ENCODE data around the gene FOXJ2.
"Not testable (repeated sequence)": the region's sequence is repeated elsewhere in the genome, so short reads cannot be mapped to it uniquely, and the experiment has no call there.

The FOXJ2 gene

DNA sequence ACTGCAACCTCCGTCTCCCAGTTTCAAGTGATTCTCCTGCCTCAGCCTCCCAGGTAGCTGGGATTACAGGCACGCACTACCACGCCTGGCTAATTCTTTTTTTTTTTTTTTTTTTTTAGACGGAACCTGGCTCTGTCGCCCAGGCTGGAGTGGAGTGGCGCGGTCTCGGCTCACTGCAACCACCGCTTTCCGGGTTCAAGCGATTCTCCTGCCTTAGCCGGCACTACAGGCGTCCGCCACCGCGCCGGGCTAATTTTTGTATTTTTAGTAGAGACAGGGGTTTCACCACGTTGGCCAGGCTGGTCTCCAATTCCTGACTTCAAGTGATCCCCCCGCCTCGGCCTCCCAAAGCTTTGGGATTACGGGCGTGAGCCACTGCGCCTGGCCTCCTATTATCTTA lies 1.5 kb upstream of the FOXJ2 start:
- DNase-seq = not testable (repeated sequence)

DNA sequence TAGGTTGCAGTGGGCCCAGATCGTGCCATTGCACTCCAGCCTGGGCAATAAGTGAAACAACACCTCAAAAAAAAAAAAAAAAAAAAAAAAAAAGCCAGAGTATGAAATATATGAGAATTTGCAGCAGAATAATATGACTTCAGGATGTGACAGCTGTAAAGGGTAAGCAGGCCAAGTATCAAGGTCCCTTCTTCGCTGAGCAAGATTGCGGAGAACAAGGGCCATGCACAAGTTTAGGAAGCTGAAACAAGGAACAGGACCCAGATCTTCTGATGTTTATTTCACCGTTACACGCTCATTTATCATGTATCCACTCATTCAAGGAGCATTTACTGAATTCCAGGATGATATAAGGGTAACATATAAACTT lies 659 bp upstream of the FOXJ2 start:
- DNase-seq = no peak

DNA sequence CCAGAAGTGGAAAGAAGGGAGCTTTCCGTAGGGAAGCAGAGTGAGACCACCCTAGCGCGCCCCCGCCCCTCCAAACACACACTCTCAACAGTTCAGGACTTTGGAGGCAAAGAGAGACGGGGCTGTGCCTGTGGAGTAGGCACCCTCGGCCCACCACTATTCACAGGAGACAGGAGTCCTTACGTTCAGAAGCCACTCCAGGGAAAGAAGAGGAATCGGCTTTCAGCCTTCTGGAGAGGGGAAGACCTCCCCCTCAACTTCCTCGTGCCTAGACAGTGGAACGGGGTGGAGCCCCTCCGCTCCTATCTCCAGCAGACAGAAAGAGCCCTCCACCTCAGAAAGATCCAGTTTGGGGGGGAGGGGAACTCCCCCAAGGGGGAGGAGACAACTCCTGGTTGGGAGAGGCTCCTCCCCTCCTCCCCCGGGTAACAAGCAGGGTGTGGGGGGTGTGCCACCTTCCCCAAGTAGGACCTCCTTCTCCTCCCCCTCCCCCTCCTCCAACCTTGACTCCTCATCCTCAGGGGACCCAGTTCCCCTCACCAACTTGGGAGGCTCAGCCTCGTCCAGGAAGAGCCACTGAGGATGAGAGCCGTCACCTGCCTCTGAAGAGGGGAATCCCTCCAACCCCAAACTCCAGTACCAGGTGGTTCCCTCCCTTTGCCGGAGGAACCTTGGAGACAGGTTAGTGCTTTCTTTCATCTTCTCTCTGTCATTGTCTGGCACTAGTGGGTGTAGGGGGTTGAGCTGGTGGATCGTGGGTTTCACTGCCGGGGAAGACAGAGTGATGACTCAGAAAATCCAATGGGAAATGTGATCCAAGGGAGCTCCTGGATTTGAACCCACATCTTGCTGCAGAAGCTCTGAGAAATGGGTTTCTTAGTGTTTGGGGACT lies 883 bp downstream of the FOXJ2 start:
- DNase-seq = peak in 1 of 2 experiments; percentile 29

DNA sequence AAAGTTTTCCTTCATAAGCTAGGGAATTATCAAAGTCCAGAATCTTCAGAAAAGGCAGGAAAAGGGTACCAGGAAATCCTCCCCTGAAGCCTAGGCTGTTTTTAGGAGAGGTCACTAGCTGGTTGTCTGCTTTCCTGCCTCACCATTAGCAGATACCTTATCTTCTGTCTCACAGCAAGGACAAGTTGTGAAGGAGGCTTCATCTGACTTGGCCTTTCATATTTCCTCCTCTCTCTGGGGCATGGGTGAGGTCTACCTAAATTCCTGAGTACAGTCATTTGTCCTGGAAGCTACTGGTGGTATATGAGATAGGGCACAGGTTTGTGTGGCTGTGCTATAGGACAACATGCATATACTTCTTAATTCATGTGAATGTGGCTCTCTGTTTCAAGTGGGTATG lies 2.3 kb downstream of the FOXJ2 start:
- DNase-seq = no peak

DNA sequence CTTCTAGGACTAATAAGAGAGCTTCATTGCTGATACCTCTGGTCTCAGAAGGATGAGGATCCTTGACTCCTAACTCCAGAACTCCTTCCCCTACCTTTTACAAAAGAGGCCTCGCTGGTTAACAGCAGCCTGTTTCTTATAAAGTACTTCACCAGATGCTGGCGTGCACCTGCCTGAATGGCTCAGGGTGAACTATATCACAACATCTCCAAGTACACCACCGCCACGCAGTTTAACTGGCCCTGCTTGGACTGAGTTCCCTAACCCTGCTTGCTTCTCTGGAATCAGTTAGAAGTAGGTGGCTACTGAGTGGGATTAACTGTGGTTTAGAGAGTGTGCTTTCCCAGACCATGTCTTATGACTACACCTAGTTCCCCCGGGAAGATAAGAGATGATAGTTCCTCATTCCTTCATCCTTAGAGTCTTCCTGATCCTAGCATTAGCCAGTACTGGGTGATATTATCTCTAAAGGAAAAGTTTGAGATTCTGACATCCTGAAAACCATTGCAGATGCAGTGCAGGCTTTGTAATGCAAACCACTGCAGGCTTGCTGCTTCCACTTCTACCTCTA lies 3.0 kb downstream of the FOXJ2 start:
- no peak for DNase-seq

- DNase-seq = no peak
Measured at GRCh38 chr12:8036346-8036745, 3.8 kb downstream of the FOXJ2 start.

DNA sequence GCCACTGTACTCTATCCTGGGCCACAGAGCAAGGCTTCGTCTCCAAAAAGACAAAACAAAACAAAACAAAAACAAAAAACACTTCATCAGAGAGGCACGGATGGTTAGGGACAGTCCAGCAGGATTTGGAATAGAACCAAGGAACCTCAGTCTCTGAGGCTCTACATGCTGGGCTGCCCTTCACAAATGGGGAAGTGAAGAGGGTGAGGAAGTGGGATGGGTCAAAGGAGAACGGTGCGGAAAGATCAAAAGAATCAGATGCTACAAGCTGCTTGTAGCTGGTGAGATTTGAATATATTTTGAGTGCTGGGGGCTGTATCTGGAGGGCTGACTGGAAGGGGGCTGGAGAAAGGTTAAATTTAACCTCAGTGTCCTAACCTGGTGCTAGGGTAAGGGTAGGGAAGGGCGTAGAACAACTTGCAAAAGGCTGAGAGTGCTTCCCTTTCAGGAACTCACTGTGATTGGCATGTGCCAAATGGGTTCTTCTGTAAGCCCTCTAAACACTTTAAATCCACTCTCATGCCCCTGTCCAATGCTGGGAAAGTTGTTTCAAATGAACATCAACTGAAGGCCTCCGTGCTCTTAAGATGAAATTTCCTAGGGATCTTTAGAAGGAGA lies 4.6 kb downstream of the FOXJ2 start:
- no peak for DNase-seq

- DNase-seq = no peak
Measured at GRCh38 chr12:8037947-8038346, 5.4 kb downstream of the FOXJ2 start.

DNA sequence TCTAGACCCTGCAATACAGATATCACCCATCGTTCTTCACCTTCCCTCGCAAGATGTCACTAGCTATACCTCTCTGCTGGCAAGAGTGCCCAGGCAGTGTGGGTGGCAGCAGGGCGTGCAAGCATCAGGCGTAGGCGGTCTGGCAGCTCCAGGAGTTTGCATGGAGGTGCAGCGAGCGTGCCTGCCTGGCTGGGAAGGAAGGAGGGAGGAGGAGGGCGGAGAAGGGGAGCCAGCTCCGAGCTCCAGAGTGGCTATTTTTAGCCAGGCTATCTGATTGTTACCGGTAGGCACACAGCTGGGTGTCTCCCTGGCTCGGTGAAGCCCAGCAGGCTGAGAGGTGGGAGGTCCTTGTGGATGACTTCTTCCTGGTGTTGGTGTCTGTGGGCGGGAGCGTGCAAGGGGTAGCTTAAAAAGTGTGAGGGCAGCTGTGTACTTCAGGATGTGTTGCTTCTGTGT lies 6.2 kb downstream of the FOXJ2 start:
- peak in 1 of 2 experiments; percentile 22 for DNase-seq

DNA sequence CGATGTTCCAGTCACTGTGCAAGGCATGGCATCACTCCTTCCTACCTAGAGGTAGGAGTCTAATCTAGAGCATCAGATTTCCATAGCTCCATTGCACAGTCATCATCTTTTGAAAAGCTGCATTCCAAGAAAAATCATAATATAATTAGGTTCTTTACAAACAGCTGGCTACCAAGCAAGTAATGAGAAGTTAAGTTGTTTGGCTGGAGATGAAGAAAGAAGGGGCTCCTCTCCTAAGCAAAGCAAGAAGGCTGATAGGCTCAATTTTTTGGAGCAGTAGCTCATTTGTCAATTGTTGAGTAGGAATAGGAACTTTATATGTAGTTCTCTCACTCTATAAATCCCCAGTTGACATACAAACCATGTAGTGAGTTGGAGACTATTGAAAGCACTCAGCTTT lies 8.3 kb downstream of the FOXJ2 start:
- DNase-seq = no peak

DNA sequence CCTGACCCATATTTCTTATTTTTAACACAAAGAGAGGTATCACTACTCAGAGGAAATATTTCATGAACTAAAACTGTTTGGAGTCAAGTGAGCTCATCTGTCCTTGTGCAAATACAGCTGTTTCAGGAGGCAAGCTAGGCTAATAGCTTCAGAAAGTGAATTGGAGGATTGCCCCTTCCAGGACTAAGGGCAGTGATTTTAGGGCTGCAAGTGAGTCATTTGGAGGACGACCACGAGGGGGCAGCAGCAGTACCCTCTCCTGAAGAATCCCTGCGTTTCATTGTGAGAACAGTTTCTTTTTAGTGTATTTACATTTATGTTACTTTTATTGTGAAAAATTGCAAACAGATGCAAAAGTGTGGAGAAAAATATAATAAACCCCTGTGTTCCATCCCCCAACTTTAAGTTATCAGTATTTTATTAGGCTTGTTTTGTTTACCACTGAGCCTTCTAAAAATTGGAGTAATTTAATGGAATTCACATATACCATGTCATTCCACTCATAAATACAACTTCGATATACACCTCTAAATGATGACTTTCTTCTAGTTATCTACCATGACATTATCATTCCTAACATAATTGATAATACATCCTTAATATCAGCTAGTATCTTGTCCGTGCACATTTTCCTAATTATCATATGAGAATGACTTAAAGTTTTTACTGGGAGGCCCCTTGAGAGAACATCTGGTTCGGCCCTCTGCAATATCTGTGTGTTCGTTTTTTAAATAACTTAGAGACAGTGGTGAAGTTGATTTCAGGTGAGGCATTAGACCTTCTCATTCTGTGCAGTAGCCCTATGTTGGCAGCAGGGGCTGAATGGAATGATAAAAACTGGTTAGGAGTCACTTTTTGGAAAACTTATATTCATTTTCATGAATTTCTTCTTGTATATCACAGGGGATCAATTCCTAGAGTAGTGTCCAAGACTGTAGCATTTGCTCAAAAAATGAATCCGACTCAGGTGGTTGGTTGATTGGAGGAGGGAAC lies 13.7 kb downstream of the FOXJ2 start:
- DNase-seq = peak; percentile 82 to 86

DNA sequence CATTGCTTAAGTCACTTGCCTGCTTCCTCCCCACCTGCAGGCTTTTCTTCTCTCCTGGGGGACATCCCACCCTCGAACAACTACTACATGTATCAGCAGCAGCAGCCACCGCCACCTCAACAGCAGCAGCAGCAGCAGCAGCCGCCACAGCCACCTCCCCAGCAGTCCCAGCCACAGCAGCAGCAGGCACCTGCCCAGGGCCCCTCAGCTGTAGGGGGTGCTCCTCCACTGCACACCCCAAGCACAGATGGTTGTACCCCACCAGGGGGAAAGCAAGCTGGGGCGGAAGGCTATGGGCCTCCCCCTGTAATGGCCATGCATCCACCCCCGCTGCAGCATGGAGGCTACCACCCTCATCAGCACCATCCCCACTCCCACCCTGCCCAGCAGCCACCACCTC lies 15.3 kb downstream of the FOXJ2 start:
- no peak for DNase-seq

- DNase-seq = no peak
Measured at GRCh38 chr12:8048906-8049305, 16.4 kb downstream of the FOXJ2 start.

DNA sequence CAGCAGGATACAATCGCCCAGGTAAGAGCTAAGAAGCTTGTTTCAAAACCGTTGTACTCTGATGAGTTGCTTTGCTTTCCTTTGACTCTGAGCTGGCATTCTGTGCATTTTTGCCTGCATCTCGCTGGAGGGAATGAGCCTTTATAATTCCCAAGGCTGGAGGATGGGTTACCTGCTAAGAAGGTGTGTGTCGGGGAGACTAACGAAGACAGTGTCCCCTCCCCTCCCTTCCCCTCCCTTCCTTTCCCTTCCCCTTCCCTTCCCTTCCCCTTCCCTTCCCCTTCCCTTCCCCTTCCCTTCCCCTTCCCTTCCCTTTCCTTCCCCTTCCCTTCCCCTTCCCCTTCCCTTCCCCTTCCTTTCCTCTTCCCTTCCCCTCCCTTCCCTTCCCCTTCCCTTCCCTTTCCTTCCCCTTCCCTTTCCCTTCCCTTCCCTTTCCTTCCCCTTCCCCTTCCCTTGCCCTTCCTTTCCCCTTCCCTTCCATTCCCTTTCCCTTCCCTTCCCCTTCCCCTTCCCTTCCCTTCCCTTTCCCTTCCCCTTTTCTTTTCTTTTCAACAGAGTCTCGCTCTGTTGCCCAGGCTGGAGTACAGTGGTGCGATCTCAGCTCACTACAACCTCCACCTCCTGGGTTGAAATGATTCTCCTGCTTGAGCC lies 18.2 kb downstream of the FOXJ2 start:
- no peak for DNase-seq

GRCh38 chr12:8052679-8053078 lies 20.2 kb downstream of the FOXJ2 start:
- DNase-seq = no peak

DNA sequence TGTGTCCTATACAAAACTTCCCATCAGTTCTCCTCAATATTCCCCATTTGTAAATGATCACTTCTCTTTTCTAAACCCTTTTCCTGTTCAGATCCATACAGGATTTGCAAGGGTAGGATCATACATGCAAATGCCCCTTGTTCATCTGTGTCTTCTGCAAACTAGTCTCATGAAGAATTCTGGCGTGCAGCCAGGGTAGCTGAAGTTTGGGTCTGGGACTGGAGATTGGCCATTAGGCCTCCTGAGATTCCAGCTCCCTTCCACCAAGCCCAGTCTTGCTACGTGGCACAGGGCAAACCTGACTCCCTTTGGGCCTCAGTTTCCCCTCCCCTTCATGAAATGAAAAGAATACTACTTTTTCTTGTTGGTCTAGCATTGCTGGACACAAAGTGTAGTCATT lies 22.3 kb downstream of the FOXJ2 start:
- DNase-seq = no peak

DNA sequence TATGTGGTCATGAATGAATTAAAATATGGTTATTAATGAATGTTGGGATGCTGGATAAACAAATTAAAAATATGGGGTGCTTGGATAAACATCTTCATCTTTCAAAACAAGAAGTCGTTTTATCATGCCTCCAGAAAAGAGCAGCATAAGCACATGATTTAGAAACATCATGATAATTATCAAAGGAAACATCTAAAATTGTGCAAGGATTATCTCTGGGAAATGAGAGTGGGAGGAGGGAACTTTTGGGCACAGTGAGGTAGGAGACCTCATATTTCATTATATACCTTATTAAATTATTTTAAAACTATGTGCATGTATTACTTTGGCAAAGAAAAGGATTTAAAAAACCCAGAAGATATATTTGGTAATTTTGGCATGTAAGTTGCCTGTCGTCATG lies 24.8 kb downstream of the FOXJ2 start:
- no peak for DNase-seq

DNA sequence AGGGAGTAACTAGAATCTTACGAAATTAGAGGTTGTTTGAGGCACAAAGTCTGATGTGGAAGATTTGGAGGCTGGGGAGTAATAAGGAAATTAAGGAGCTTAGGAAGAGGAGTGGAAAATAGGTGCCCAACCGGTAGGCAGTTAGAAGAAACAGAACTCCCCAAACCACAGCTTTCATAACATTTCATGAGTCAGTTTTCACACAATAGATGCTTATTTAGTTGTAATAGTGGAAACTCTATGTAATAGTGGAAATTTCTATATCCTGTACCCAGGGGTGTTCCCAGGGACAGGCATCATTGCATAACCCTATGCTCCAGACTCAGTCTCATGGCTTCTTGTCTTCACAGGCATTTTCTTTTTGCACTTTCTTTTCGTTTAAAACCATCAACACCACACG lies 25.3 kb downstream of the FOXJ2 start:
- DNase-seq = no peak

- no peak for DNase-seq
Measured at GRCh38 chr12:8058506-8058905, 26.0 kb downstream of the FOXJ2 start.

GRCh38 chr12:8064131-8064530 lies 31.6 kb downstream of the FOXJ2 start:
- DNase-seq = no peak

DNA sequence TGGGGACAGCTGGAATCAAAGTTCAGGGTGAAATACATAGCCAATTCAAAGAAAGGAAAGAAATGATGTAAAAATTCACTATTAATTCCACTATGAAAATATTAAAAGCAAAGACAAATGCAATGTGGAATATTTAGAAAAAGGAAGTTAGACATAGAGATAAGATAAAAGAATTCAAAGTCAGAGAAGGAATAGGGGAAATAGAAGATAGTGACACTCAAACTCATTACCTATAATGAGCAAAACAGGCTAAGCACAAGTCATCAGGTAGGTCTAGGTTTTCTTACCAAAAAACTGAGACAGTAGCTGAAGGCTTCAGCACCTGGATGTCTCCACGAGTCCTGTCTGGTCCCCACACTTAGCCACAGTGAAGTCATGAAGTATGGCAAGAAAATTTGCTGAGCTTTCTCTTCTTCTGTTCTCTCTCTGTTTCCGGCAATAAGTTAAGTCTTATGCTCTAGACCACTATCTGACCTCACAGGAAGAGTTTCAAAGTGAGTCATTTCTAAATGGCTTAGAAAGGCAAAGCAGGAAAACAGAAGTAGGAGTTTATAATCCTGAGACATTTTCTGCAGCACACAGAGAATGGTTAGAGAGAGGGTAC lies 33.6 kb downstream of the FOXJ2 start, which contains the start of gene C3AR1:
Gene C3AR1 (minus strand): TSS at position 369 of the 604 bp plus-strand sequence. CDS start 6,174 bp downstream, outside the sequence.
- peak; percentile 21 to 25 for DNase-seq

DNA sequence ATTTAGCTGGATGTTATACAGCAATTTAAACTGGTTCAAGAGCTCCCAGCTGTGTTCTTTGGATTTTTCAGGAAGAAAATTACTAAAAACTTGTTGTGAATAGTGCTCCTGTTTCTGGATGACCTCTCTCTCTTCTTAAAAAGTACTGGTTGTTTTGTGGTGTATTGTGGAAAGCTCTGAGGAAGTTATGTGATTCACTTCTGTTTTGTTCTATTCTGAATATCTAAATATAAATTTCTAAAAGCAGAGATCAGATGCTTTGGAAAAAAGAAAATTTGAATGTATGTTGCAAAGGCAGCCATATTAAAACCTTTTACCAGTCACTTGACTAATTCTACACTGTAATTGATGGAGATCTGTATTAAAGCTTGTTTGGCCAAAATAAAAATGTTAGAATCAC lies 37.1 kb downstream of the FOXJ2 start:
- DNase-seq = no peak
